ENCODE data around the gene WFDC12.
A peak's percentile ranks its signal among the peaks of the same experiment; 100 is the strongest.

WFDC12 gene

DNA sequence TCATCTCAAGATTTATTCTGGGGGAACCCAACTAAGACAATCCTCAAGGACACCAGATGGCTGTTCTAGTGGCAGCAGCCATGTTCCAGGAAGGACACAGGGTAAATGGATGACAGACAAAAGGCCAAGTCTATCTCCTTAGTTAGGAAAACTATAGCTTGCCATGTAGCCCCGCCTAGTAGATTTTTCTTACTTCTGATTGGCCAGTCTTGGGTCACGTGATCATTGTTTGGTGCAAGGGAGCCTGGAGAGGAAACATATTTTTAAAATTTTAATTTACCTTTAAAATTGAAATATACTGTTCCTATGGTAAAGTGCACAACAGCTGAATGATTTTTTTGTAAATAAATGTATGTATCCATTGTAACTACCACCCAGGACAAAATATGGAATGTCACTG lies 18.9 kb downstream of the WFDC12 start:
- peaks cover 11 to 27% (median 13%) of the 10 kb centered on the region in 5 donors for H3K27me3 ChIP-seq (ENCODE audit: control insufficient read depth in 5 of 5, insufficient read depth in 4 of 5, low read length in 5 of 5)
- no peak overlapping the region for H3K27ac ChIP-seq (ENCODE audit: low read depth, low read length)
- H3K36me3 ChIP-seq (ENCODE audit: control insufficient read depth in 5 of 5, insufficient read depth in 5 of 5, low read length in 5 of 5): no peaks in the 10 kb centered on the region
- no peak overlapping the region for H3K4me3 ChIP-seq (ENCODE audit: low read depth in 1 of 5, low read length in 5 of 5)
- peaks cover 0 to 4% (median 0%) of the 10 kb centered on the region in 5 donors for H3K4me1 ChIP-seq (ENCODE audit: control insufficient read depth in 5 of 5, insufficient read depth in 5 of 5, low read length in 5 of 5)
- no peak overlapping the region for H3K9ac ChIP-seq (ENCODE audit: low read length in 5 of 5)
- no peaks in the 10 kb centered on the region for H3K9me3 ChIP-seq (ENCODE audit: control insufficient read depth in 5 of 5, low read length in 5 of 5)

DNA sequence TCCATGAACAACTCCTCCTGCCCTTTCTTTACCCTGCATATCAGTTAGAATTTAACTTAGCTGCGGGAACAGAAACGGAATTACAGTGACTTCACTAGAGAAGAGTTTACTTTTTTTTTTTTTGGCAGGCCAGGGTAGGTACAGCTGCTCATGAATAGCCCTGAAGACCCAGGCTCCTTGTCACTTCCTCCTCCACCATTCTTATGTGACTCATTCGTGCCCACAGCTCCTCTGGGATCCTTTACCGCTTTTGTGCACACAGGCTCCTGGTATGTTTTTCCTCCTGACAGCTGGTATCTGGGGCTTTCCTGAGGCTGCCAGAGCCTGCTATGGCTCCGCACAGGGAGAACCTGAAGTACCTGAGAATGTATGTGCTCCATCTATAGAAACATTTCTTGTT lies 19.5 kb downstream of the WFDC12 start:
- no peak overlapping the region for H3K27ac ChIP-seq (ENCODE audit: low read depth, low read length)
- H3K4me1 ChIP-seq (ENCODE audit: control insufficient read depth in 5 of 5, insufficient read depth in 5 of 5, low read length in 5 of 5): peaks cover 0 to 4% (median 0%) of the 10 kb centered on the region in 5 donors
- no peaks in the 10 kb centered on the region for H3K9me3 ChIP-seq (ENCODE audit: control insufficient read depth in 5 of 5, low read length in 5 of 5)
- no peak overlapping the region for H3K9ac ChIP-seq (ENCODE audit: low read length in 5 of 5)
- no peak overlapping the region for H3K4me3 ChIP-seq (ENCODE audit: low read depth in 1 of 5, low read length in 5 of 5)
- peaks cover 10 to 25% (median 18%) of the 10 kb centered on the region in 5 donors for H3K27me3 ChIP-seq (ENCODE audit: control insufficient read depth in 5 of 5, insufficient read depth in 4 of 5, low read length in 5 of 5)
- no peaks in the 10 kb centered on the region for H3K36me3 ChIP-seq (ENCODE audit: control insufficient read depth in 5 of 5, insufficient read depth in 5 of 5, low read length in 5 of 5)

DNA sequence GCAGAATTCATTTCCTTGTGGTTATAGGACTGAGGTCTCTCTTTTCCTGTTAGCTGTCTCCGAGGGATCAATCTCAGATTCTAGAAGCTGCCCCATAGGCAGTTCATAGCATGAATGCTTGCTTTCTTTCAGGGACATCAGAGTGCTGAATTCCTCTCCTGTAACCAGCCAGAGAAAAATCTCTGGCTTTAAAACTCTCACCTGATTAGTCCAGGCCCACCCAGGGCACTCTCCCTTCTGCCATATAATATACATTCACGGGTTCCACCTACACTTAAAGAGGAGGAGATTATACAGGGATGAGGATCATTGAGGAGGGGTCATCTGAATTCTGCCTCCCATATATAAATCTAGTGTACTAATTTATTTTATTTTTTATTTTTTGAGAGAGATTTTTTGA lies 21.2 kb downstream of the WFDC12 start:
- Histone ChIP-seq H3K4me1 (ENCODE audit: control insufficient read depth in 5 of 5, insufficient read depth in 5 of 5, low read length in 5 of 5) (peaks cover 0 to 6% (median 6%) of the 10 kb centered on the region in 5 donors), H3K9ac (ENCODE audit: low read length in 5 of 5) (no peak overlapping the region), H3K27me3 (ENCODE audit: control insufficient read depth in 5 of 5, insufficient read depth in 4 of 5, low read length in 5 of 5) (peaks cover 14 to 36% (median 30%) of the 10 kb centered on the region in 5 donors), H3K9me3 (ENCODE audit: control insufficient read depth in 5 of 5, low read length in 5 of 5) (no peaks in the 10 kb centered on the region), H3K4me3 (ENCODE audit: low read depth in 1 of 5, low read length in 5 of 5) (no peak overlapping the region), H3K27ac (ENCODE audit: low read depth, low read length) (no peak overlapping the region), H3K36me3 (ENCODE audit: control insufficient read depth in 5 of 5, insufficient read depth in 5 of 5, low read length in 5 of 5) (no peaks in the 10 kb centered on the region)

DNA sequence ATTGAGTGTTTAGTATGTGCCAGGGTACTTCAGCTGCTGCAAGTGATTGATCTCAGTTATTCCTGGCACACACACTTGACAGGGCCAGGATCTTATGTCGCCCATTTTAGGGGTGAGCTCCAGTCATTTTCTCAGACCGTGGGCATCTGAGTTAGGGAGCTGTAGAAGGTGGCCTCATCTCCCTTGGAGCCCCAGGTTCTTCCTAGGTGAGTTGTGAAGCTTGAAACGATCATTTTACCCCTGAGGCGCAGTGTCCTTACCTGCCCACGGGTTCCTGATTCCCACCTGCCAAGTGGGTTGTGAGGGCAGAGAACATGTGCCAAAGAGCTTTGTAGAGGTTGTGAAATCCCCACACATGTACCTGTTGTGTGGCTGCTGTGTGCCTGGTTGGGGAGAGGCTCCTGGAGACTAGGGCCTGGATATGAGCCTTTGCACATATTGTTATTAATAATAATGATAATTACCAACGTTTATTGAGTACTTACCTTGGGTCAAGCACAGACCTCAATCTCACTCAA lies 22.9 kb downstream of the WFDC12 start:
- H3K9ac ChIP-seq (ENCODE audit: low read length in 5 of 5): no peak overlapping the region
- H3K27me3 ChIP-seq (ENCODE audit: control insufficient read depth in 5 of 5, insufficient read depth in 4 of 5, low read length in 5 of 5): peaks cover 25 to 53% (median 45%) of the 10 kb centered on the region in 5 donors
- H3K4me3 ChIP-seq (ENCODE audit: low read depth in 1 of 5, low read length in 5 of 5): no peak overlapping the region

DNA sequence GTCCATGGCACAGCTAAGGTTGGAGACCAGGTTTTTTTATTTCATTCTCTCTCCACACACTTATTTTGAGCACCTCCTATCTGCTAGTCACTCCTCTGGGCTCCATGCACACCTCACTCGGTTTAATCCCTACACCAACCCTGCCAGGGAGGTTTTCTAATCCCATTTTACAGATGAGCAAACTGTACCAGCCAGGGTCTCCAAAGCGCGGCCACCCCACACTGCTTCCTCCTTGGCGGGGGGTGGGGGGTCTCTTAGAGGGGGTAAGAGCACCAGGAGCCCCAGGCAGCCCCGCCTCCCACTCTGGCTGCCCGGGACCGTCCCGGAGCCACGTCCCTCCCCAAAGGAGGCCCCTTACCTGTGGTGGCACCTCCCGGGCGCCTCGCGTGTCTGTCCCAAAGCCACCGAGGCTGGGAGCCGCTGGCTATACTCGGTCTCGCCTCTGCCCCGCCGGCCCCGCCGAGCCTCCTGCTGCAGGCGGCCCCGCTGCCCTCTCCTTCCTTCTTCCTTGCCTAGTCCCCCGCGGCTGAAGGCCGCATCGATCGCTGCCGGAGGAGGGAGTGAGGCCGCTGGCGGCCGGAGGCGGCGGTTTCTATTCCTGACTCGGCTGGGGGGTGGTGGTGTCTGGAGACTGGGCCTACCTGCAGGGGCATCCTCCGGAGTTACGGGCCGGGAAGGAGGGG lies 23.6 kb downstream of the WFDC12 start, which contains the start of gene KCNS1:
TSS of gene KCNS1 (minus strand) at position 565 of the 683 bp plus-strand sequence. CDS start 1,891 bp downstream, outside the sequence.
- no peak within 1 kb of the TSS for H3K4me3 ChIP-seq (ENCODE audit: low read depth in 1 of 5, low read length in 5 of 5)
- H3K36me3 ChIP-seq (ENCODE audit: control insufficient read depth in 5 of 5, insufficient read depth in 5 of 5, low read length in 5 of 5): no peaks in the 10 kb centered on the region
- no peak within 1 kb of the TSS for H3K9ac ChIP-seq (ENCODE audit: low read length in 5 of 5)
- no peak within 1 kb of the TSS for H3K27ac ChIP-seq (ENCODE audit: low read depth, low read length)
- peaks cover 0 to 13% (median 12%) of the 10 kb centered on the region in 5 donors for H3K4me1 ChIP-seq (ENCODE audit: control insufficient read depth in 5 of 5, insufficient read depth in 5 of 5, low read length in 5 of 5)
- H3K27me3 ChIP-seq (ENCODE audit: control insufficient read depth in 5 of 5, insufficient read depth in 4 of 5, low read length in 5 of 5): peaks cover 23 to 59% (median 50%) of the 10 kb centered on the region in 5 donors
- no peaks in the 10 kb centered on the region for H3K9me3 ChIP-seq (ENCODE audit: control insufficient read depth in 5 of 5, low read length in 5 of 5)

More for the DNA sequence above, 22.9 kb downstream of the WFDC12 start:
- Histone ChIP-seq H3K36me3 (ENCODE audit: control insufficient read depth in 5 of 5, insufficient read depth in 5 of 5, low read length in 5 of 5) (no peaks in the 10 kb centered on the region), H3K27ac (ENCODE audit: low read depth, low read length) (no peak overlapping the region), H3K4me1 (ENCODE audit: control insufficient read depth in 5 of 5, insufficient read depth in 5 of 5, low read length in 5 of 5) (peaks cover 0 to 13% (median 12%) of the 10 kb centered on the region in 5 donors), H3K9me3 (ENCODE audit: control insufficient read depth in 5 of 5, low read length in 5 of 5) (no peaks in the 10 kb centered on the region)

DNA sequence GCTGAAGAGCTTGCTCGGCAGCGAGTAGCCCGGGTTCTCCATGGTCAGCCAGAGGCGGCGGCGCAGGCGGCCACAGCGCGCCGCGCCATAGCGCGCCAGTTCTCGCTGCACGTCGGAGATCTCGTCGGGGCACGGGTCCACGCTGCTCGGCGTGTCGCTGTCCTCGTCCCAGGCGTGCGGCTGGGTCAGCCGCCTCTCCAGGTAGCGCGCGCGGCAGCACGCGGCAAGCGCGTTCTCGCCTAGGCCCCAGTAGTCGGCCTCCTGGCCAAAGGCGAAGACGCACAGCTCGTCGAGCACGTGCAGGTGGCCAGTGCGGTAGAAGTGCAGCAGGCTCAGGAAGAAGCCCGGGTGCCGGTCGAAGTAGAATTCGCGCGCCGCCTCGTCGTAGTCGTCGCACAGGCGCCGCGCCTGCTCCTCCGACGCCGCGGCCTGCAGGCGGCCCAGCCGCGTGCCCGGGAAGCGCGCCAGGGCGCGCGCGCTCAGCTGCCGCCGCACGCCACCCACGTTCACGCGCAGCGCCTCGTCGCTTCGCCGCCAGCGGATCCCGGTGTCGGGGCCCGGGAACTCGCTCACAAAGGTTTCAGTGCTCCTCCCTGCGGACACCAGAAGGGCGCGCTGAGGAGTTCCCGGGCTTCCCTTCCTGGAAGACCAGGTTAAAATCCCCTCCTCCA lies 26.0 kb downstream of the WFDC12 start:
- Histone ChIP-seq H3K27me3 (ENCODE audit: control insufficient read depth in 5 of 5, insufficient read depth in 4 of 5, low read length in 5 of 5) (peaks cover 23 to 55% (median 49%) of the 10 kb centered on the region in 5 donors), H3K4me1 (ENCODE audit: control insufficient read depth in 5 of 5, insufficient read depth in 5 of 5, low read length in 5 of 5) (peaks cover 0 to 13% (median 12%) of the 10 kb centered on the region in 5 donors), H3K9ac (ENCODE audit: low read length in 5 of 5) (no peak overlapping the region), H3K4me3 (ENCODE audit: low read depth in 1 of 5, low read length in 5 of 5) (peak overlapping the region in 3 of 5 donors; percentile 24 to 40 (median 35)), H3K27ac (ENCODE audit: low read depth, low read length) (no peak overlapping the region), H3K9me3 (ENCODE audit: control insufficient read depth in 5 of 5, low read length in 5 of 5) (no peaks in the 10 kb centered on the region), H3K36me3 (ENCODE audit: control insufficient read depth in 5 of 5, insufficient read depth in 5 of 5, low read length in 5 of 5) (no peaks in the 10 kb centered on the region)

DNA sequence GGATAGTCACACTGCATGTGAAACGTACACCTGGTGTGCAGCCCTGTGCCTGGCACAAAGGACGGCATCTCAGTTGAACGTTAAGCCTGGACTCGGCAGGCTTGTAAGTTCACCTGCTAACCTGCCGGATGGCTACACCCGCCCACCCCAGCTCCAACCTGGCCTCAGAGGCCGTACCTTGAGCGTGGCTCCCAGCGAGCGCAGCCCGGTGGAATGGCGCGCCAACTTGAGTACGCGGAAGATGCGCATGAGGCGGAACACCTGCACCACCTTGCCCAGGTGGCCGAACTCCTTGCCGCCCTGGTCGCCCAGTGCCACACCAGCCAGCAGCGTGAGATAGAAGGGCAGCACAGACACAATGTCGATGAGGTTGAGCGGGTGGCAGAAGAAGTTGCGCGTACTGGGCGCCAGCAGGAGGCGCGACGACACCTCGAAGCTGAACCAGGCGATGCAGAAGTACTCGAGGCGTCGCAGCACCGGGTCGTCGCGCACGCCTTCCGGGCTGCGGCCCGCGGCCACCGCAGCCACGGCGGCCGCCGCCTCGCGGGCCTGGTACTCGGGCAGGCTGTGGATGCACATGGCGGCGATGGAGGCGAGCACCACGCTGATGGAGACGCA lies 26.7 kb downstream of the WFDC12 start:
- H3K27ac ChIP-seq (ENCODE audit: low read depth, low read length): no peak overlapping the region
- no peaks in the 10 kb centered on the region for H3K9me3 ChIP-seq (ENCODE audit: control insufficient read depth in 5 of 5, low read length in 5 of 5)
- H3K4me3 ChIP-seq (ENCODE audit: low read depth in 1 of 5, low read length in 5 of 5): peak overlapping the region in 3 of 5 donors; percentile 24 to 40 (median 35)
- peaks cover 23 to 55% (median 49%) of the 10 kb centered on the region in 5 donors for H3K27me3 ChIP-seq (ENCODE audit: control insufficient read depth in 5 of 5, insufficient read depth in 4 of 5, low read length in 5 of 5)
- no peak overlapping the region for H3K9ac ChIP-seq (ENCODE audit: low read length in 5 of 5)
- H3K36me3 ChIP-seq (ENCODE audit: control insufficient read depth in 5 of 5, insufficient read depth in 5 of 5, low read length in 5 of 5): no peaks in the 10 kb centered on the region
- H3K4me1 ChIP-seq (ENCODE audit: control insufficient read depth in 5 of 5, insufficient read depth in 5 of 5, low read length in 5 of 5): peaks cover 0 to 13% (median 12%) of the 10 kb centered on the region in 5 donors

DNA sequence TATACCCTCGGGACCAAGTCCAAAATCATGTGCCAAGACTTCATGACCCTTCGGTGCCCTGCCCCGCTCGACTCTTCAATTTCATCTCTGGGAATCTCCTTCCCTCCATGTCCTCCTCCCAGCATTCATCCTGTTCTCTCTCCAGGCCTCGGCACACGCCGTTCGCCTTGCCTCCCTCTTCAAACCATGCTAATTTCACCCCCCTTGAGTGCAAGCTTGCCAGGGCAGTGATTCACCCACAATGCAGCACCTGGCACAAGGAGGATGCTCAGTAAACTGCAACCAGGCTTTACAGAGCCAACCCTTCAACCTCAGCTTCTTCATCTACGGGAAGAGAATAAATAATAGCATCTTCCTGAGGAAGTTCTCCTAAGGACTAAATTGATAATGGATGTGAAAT lies 27.5 kb downstream of the WFDC12 start:
- Histone ChIP-seq H3K27ac (ENCODE audit: low read depth, low read length) (no peak overlapping the region), H3K36me3 (ENCODE audit: control insufficient read depth in 5 of 5, insufficient read depth in 5 of 5, low read length in 5 of 5) (no peaks in the 10 kb centered on the region), H3K9ac (ENCODE audit: low read length in 5 of 5) (no peak overlapping the region), H3K9me3 (ENCODE audit: control insufficient read depth in 5 of 5, low read length in 5 of 5) (no peaks in the 10 kb centered on the region), H3K4me3 (ENCODE audit: low read depth in 1 of 5, low read length in 5 of 5) (no peak overlapping the region), H3K4me1 (ENCODE audit: control insufficient read depth in 5 of 5, insufficient read depth in 5 of 5, low read length in 5 of 5) (peaks cover 0 to 13% (median 12%) of the 10 kb centered on the region in 5 donors), H3K27me3 (ENCODE audit: control insufficient read depth in 5 of 5, insufficient read depth in 4 of 5, low read length in 5 of 5) (peaks cover 23 to 55% (median 49%) of the 10 kb centered on the region in 5 donors)

DNA sequence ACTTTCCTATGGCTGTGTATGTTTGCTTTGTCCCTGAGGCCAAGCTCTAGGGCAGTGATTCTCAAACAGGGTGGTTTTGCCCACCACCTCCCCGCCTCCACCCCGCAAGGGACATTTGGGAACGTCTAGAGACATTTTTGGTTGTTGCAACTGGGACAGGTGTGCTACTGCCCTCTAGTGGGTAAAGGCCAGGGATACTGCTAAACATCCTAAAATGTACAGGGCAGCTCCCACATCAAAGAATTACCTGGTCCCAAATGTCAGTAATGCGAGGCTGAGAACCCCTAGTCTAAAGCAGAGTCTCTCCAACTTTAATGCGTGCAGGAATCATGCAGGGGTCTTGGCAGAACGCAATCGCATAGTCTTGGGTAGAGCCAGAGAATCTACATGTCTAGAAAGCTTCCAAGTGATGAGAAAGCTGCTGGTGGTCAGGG lies 28.4 kb downstream of the WFDC12 start:
- Histone ChIP-seq H3K4me3 (ENCODE audit: low read depth in 1 of 5, low read length in 5 of 5) (no peak overlapping the region), H3K9me3 (ENCODE audit: control insufficient read depth in 5 of 5, low read length in 5 of 5) (no peaks in the 10 kb centered on the region), H3K27ac (ENCODE audit: low read depth, low read length) (no peak overlapping the region), H3K4me1 (ENCODE audit: control insufficient read depth in 5 of 5, insufficient read depth in 5 of 5, low read length in 5 of 5) (peaks cover 0 to 12% (median 12%) of the 10 kb centered on the region in 5 donors), H3K36me3 (ENCODE audit: control insufficient read depth in 5 of 5, insufficient read depth in 5 of 5, low read length in 5 of 5) (no peaks in the 10 kb centered on the region), H3K27me3 (ENCODE audit: control insufficient read depth in 5 of 5, insufficient read depth in 4 of 5, low read length in 5 of 5) (peaks cover 23 to 48% (median 42%) of the 10 kb centered on the region in 5 donors), H3K9ac (ENCODE audit: low read length in 5 of 5) (no peak overlapping the region)

Data from subcutaneous abdominal adipose tissue (tissue), 5 donors.